HG03439 (cell line): ENCODE measurements around the gene DMWD.

Experiments
- ATAC-seq: cut with Tn5 transposase; IDR thresholded peaks from one replicate; pipeline ENCODE4 v1.9.1; 2021; ENCODE audit warnings: mild to moderate bottlenecking, moderate library complexity; ENCODE audit not compliant: unreplicated experiment

Gene DMWD, protein sequence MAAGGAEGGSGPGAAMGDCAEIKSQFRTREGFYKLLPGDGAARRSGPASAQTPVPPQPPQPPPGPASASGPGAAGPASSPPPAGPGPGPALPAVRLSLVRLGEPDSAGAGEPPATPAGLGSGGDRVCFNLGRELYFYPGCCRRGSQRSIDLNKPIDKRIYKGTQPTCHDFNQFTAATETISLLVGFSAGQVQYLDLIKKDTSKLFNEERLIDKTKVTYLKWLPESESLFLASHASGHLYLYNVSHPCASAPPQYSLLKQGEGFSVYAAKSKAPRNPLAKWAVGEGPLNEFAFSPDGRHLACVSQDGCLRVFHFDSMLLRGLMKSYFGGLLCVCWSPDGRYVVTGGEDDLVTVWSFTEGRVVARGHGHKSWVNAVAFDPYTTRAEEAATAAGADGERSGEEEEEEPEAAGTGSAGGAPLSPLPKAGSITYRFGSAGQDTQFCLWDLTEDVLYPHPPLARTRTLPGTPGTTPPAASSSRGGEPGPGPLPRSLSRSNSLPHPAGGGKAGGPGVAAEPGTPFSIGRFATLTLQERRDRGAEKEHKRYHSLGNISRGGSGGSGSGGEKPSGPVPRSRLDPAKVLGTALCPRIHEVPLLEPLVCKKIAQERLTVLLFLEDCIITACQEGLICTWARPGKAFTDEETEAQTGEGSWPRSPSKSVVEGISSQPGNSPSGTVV

DNA sequence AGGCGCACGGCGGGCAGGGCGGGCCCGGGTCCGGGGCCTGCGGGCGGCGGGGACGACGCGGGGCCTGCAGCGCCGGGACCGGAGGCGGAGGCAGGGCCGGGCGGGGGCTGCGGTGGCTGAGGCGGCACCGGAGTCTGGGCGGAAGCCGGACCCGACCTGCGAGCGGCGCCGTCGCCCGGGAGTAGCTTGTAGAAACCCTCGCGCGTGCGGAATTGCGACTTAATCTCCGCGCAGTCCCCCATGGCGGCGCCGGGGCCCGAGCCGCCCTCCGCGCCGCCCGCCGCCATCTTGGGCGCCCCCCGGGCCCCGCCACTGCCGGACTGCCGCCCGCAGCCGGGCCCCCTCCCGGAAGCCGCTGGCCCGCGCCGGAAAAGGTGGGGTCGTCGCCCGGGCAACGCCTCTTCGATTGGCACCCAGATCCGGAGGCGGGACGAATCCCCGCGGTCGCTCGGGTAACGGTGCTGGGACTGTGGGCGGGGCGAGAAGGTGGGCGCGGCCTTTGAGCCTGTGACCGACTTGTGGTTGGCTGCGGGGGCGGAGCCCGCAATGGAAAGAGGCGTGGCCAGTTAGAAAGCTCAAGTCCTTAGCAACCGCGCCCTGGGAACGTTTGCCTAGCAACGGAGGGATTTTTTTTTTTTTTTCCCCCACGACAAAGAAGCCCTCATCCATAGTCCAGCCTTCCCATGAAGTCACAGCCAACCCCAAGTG is at the start of gene DMWD:
TSS of gene DMWD (minus strand) at position 376 of the 708 bp plus-strand sequence. CDS start at position 287, 89 bp downstream.
- ATAC-seq = peak; percentile 88

DNA sequence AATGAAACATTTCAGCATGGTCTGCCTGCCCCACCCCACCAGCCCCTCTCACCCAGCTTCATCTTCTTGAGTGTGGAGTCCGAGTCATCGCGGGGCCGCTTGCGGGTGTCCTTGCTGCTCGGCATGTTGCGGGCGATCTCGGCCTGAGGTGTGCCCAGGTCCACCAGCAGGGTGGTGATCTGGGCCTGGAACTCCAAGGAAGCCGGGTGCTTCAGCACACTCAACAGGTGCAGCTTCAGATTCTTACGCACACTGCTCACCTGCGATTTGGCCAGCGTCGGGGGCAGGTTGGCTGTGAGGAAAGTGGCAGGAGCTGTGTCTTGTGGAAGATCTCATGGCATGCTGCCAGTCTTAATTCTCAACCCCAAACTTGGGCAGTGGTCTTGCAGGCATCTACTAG is 49.6 kb upstream of the DMWD start:
- ATAC-seq = no peak

DNA sequence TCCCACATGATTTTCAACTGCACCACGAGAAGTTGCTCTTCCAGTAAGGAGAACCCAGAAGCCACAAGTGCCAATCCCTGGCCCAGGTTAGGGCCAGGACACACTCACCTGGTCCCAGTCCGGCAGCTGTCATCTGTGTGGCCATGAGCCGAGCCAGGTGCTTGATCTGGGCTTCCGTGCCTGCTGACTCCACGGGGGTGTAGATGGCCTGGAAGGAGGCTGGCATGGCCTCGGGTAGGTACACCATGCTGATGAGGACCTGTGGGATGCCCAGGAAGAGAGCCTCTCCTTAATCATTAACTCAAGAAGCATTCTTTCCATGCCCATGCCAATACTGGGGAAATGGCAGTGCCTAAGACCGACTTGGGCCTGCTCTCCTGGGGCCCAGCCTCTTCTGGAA is 42.3 kb upstream of the DMWD start:
- no peak for ATAC-seq

DNA sequence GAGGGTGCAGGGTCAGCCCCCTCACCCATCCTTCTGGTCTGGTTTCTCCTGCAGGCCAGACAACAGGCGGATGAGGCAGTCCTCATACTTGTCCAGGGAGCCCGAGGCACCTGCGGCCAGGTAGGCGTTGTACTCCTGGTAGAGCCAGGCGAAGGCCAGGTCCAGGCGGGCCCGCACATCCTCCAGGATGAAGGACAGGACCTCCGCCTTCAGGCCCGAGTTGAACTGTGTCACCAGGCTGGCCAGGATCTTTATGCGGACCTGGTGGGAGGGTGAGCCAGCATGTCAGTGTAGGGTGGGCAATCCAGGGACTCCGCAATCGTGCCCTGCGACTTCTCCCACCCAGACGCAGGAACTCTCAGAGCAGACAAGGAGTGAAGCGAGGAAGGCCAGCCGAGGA is 36.3 kb upstream of the DMWD start:
- ATAC-seq = no peak

DNA sequence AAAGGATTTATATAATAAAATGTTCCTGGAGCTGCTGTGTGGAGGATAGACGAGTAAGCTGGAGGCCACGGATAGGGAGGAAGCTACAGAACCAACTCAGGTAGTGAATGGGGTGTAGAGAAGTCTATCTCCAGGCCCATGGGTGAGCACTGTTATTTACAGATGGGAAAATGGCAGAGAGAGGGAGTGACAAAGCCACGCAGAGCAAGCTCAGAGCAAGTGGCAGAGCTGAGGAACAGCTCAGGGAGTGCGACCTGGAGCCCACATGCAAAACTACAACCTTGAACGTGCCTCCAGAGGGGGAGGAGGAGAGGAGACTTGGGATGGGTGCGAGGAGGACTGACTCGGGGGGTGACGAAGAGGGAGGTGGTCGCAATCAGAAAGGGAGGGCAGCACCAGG is 35.9 kb upstream of the DMWD start:
- ATAC-seq = no peak

DNA sequence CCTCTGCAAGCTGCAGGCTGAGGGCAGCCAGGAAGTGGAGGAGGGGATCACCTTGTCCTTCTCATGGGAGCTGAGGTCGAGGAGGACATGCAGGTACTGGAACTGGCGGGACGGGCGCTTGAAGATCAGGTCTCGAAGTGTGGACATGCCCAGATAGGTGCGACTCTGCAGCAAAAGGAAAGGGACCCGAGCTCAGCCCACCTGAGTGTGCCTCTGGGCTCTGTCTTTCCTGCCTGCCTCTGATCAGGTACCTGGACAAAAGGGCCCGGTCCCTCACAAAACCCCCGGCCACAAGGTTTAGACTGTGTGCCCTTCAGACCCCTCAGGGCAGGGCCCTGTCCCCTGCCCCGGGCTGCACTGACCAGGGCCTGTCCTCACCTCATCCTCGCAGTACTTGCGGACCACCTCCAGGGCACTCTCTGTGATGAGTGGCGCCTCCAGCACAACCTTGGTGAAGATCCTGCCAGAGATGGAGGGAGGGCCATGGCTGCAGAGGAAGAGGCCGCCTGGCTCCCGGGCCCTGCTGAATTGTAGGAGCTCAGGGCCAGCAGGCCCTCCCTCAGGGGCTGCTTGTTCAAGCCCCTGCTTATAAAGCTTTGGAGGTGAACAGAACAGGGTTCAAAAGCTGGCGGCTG is 34.9 kb upstream of the DMWD start:
- ATAC-seq = no peak

DNA sequence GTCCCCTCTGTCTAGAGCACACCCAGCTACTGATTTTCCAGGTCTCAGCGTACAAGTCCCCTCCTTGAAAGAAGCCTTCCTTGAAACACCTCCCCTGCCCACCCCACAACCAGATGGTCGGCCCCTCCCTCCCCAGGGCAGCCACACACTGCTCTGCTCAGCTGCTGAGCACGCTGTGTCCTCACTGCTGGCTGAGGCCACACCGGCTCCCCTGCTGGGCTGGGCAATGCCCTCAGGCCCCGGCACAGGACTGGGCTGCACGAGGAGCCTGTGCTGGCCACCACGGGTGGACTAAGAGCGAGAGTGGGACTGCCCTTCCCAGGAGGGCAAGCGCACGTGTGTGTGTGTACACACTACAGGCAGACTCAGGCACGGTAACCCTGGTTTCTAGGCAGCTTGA is 34.3 kb upstream of the DMWD start:
- no peak for ATAC-seq

DNA sequence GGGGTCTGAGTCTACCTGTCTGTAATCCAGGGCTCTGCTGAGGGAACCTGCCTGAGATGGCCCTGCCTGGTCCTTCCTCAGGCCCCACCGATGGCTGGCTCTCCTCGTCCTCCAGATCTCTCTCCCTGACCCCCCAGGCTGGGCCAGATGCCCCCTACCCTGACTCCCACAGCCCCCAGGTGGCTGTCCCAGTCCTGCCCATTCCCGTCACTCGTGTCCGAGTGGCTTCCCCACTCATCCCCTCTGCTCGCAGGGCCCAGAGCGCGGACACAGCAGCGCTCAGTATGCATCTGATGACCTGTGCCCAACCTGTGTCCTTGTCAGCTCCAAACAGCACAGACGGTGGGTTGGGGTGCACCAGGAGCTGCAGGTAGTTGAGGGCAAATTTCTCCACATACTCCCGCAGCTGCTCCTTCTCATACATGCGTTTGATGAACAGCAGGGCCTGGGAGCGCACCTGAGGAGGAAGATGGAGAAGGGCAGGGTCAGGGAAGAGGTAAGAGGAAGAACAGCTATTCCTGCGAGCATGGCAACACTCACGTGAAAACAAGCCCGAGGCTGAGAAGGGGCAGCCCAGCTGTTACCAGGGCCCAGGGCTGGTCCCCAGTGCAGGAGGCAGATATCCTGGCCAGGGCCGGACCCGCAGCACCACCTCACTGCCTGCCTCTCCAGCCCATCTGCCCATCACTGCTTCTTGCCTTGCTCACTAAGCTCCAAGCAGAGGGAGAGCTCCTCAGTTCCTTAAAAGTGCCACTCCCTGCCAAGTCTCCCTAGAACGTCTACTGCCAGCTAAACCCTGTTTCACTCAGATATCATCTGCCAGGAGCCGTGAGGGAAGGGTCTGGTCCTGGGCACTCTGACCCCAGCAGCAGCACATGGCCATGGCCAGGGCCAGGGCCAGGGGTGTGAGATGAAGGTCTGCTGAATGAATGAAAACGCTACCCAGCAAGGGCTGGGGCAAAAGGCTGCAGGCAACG is 33.6 kb upstream of the DMWD start:
- no peak for ATAC-seq

DNA sequence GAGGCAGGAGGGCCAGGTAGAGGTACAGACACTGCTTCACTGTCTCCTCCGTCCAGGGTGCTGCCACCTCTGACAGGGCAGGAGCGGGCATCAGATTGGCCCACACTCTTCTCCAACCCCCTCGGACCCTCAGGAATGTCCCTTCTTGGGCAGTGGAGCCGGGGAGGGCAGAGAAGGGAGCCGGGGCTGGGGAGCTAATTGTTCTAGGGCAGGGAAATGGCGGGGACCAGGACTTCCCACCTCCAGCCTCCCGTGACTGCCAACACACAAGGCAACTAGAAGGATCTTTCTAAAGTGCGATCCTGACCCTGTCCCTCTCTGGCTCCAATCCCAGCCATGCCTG is 32.6 kb upstream of the DMWD start:
- ATAC-seq = no peak

DNA sequence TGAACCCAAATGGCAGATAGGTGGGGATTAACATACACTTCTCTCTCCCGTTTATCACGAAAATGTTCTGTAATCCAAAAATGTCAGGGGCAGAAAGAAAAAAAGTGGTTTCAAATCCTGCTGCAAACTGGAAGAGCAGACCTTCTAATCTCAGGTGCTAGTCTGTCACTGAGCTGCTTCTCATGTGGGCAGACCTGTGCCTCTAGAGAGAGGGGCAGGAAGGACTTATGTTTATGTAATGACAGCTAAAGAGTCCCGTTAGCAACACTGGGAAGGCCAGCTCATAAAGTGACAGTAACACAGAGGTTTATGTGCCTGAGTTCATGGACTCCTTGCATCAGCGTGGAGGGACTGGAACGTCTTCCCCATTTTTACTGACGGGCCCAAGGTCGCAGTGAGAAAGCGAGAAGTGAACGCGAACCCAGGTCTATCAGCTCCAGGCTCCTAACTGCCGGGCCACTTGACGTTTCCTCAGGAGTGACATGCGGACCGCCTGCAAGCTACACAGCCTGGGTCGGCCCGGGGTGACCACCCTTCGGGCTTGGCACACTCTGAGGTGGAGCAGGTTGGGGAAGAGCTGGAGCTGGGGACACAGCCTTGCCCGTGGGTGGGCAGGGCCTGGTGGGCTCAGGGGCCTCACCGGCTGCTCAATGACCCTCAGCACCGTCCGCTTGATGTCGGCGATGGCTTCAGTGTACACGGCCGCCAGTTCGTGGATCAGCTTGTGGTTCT is 32.1 kb upstream of the DMWD start:
- ATAC-seq = no peak

DNA sequence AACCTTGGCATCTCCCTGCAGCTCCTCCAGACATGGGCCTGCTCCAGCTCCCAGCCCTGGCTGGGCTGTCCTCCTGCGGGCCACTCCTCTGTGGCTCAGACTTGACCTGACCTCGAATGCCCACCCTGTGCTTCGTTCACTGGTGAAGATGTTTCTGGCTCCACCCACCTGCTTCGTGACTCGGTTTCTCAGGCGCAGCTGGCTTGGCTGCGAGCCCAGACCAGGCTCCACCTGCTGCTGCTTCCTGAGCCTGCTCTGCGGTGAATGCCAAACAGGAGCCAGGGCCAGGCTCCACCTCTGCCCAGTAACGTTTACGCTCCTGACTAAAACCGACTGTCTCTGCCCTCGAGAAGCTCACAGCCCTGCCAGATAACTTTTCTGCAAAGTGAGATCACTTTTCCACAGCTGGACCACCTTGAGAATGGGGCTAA is 31.4 kb upstream of the DMWD start:
- ATAC-seq = no peak

DNA sequence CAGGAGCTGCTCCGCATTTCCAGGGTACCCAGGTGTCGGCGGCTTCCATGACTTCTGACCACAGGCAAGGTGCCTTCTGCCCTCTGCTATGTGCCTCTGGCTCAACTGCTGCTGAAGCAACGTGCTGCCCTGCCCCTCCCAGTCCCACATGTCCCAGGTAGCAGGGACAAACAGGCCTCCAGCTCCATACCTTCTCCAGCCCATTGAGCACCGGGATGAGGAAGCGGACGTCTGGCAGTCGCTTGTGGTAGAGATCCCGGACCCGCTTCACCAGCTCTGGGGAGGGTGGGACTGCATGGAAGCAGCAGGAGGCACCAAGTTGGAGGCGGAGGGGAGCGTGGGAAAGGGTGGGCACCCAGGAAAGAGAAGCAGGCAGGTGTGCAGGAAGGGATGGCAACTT is 30.5 kb upstream of the DMWD start:
- ATAC-seq = no peak

DNA sequence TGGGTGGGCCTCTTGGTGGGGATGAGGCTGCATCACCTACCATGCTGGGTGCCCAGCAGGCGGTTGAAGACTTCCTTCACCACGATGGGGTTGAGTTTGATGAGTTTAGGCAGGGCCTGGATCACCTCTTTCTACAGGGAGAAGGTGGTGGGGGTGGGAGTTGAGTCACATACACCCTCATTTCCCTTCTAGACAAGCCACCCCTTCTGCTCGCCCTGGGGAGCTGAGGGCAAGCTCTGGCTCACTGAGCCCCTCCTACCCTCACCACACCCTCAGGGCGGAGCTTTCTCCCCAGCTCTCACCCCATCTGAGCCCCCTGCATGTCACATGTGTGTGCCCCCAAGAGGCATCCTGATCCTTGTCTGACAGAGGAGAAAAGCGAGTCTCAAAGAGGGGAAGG is 30.1 kb upstream of the DMWD start:
- no peak for ATAC-seq

DNA sequence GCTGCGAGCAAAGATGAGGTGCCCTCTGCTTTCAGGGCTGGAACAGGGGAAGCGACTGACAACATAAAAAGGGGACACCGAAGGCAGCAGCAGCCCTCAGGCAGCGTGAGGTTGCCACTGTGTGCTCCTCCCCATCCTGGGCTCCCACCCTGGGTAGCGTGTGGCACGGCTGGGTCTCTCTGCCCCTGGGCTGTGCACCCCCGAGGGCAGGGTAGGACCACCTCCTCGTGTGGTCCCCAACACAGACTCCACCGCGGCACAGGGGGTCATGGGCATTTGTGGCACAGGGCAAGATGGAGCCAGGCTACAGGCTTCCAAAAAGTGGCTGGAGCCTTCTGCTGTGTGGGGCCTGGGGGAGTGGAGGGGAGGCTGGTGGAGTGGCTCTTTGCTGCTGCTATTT is 28.9 kb upstream of the DMWD start:
- no peak for ATAC-seq

DNA sequence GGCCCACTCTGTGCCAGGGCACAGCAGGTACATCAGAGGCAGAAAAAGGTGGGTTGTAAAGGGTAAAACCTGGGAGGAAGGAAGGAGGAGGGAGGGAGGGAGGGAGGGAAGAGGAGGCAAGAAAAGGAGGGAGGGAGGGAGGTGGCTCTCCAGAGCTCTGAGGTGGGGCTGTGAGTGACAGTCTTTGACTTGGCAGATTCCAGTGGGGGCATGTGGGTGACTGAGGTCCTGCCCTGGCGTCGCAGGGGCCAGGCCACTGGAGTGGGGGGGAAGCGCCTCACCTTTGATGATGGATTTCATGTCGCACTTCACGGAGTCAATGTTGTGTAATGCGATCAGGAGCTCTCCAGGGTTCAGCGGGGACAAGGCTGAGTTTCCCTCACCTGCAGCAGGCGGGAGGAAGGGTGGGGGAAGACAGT is 28.5 kb upstream of the DMWD start:
- no peak for ATAC-seq

DNA sequence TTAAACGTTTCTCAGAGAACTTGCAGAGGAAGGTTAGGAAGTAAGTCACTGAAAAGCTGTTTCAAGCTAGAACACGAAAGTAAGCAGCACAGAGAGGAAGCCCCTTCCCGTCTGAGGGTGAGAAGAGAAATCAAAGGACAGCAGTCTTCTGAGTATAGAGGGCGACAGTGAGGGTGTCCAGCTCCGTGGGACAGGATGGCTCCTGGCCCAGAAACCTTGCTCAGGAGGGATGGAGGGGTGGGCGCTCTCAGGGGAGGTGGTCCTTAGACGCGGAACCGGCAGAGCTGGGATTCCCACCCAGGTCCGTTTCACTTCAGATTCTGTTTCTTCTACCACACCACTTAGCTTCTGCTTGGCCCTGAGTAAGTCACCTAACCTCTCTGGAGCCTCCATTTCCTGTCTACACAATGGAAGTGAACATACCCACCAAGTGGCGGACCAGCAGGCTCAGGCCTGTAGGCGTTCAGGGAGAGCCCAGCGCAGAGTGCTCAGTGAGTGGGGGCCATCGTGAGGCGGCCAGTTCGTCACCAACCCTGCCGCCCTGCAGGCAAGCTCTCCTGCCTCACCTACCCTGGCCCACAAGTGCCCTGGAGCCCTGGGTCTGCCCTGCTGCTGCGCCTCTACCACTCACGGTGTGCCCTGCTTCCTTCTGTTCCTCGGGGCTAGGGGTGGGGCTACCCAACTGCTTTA is 27.9 kb upstream of the DMWD start:
- no peak for ATAC-seq

DNA sequence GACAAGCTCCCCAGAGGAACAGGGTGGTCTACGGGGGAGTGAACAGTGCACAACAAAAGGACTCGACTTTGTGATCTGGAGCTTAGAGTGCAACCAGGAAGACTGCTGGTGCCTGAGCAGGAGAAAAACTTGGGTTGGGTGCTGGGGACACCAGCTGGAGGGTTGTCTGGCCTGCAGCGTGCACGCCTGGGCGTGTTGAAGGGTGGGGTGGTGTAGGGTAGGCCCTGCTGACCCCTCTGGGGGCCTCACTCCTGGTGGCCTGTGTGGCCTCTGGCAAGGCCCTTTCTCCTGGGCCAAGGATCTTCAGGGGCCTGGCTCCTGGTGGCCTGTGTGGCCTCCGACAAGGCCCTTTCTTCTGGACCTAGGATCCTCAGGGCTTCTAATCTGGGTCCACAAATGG is 27.1 kb upstream of the DMWD start:
- ATAC-seq = no peak

DNA sequence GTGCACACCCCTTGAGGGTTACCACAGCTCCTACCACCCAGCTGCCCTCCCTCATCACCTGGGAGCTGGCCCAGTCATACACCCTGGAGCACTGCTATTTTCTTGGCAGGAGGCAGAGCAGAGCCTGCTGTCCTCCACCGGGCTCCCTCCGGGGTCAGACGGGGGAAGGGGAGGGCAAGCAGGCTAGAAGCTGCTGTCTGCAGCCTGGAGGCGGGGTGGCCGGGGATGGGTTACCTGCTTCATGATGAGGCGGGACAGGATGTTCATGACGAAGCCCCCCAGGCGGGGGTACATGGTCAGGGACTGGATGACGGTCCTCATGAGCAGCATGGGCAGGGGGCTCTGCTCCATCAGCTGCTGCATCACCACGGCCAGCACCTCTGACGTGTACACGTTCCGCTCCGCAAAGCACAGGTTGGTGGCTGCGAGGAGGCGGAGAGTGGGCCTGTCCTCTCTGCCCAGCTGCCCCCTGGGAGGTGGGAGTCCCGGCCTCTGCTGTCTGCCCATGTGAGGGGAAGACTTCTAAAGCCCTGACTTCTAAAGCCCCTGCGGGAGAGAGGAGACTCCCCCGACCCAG is 25.2 kb upstream of the DMWD start:
- no peak for ATAC-seq
